T-helper 22 cell (primary cell): Measurements from ENCODE around the gene PKNOX2.

ENCODE experiments used
- DNase-seq: peaks from one replicate; pipeline ENCODE4 v3.0.0-alpha.2; 2020; ENCODE audit warnings: low read depth

Gene PKNOX2

GRCh38 chr11:125263268-125263790 lies 98.8 kb downstream of the PKNOX2 start:
- no peak for DNase-seq

GRCh38 chr11:125264100-125265022 lies 99.8 kb downstream of the PKNOX2 start:
- no peak for DNase-seq

GRCh38 chr11:125267548-125267947 lies 103.0 kb downstream of the PKNOX2 start:
- DNase-seq: no peak

GRCh38 chr11:125268611-125269010 lies 104.1 kb downstream of the PKNOX2 start:
- no peak for DNase-seq

- no peak for DNase-seq
Measured at GRCh38 chr11:125270106-125270505, 105.6 kb downstream of the PKNOX2 start.

GRCh38 chr11:125270711-125271110 lies 106.2 kb downstream of the PKNOX2 start:
- DNase-seq: no peak

GRCh38 chr11:125271483-125272091 lies 107.0 kb downstream of the PKNOX2 start:
- DNase-seq: no peak

- DNase-seq: no peak
Measured at GRCh38 chr11:125272092-125272491, 107.5 kb downstream of the PKNOX2 start.

GRCh38 chr11:125272821-125273220 lies 108.3 kb downstream of the PKNOX2 start:
- DNase-seq: no peak

- DNase-seq: no peak
Measured at GRCh38 chr11:125273519-125274000, 109.0 kb downstream of the PKNOX2 start.

GRCh38 chr11:125274309-125274708 lies 109.8 kb downstream of the PKNOX2 start:
- no peak for DNase-seq

GRCh38 chr11:125274774-125275173 lies 110.2 kb downstream of the PKNOX2 start:
- DNase-seq: no peak

- DNase-seq: no peak
Measured at GRCh38 chr11:125275905-125276618, 111.5 kb downstream of the PKNOX2 start.

- DNase-seq: no peak
Measured at GRCh38 chr11:125276619-125276976, 112.0 kb downstream of the PKNOX2 start.

GRCh38 chr11:125279676-125280418 lies 115.3 kb downstream of the PKNOX2 start:
- no peak for DNase-seq

- no peak for DNase-seq
Measured at GRCh38 chr11:125280646-125281045, 116.1 kb downstream of the PKNOX2 start.

GRCh38 chr11:125281831-125282595 lies 117.5 kb downstream of the PKNOX2 start:
- DNase-seq: no peak

GRCh38 chr11:125282596-125282914 lies 118.0 kb downstream of the PKNOX2 start:
- no peak for DNase-seq

- DNase-seq: no peak
Measured at GRCh38 chr11:125284245-125284850, 119.8 kb downstream of the PKNOX2 start.

GRCh38 chr11:125285844-125286243 lies 121.3 kb downstream of the PKNOX2 start:
- DNase-seq: no peak

GRCh38 chr11:125286486-125286885 lies 121.9 kb downstream of the PKNOX2 start:
- no peak for DNase-seq
